HepG2 (cell line): Measurements from ENCODE around the gene ETV6. TPM values are rescaled to one million over a fixed set of nuclear protein-coding genes. Genes with fewer than 3 reads are reported as not detected.

Experiments used
- ATAC-seq: fragments of 200-7000 bp; cut with Tn5 transposase; 3 replicates; pipeline ENCODE4 v1.9.1; 2020; ENCODE audit warnings: mild to moderate bottlenecking, moderate library complexity
- BruUV-seq: library from RNA; stranded (reverse); fragments of 400-500 nt; replicated peaks from 2 replicates; lab custom pipeline; 2021; lab: Mats Ljungman, UMichigan
- CTCF ChIA-PET: fragments of 300-600 bp; formaldehyde crosslinking; extraction: SDS; loops from one replicate; lab custom pipeline; 2021; ENCODE audit warnings: low total read pairs, inconsistent platforms, low intra/inter-chr PET ratio; lab: Yijun Ruan, JAX
- POLR2A ChIA-PET: fragments of 350-600 bp; sonication (Branson Sonifier 250); formaldehyde crosslinking; loops from one replicate; lab custom pipeline; 2020; ENCODE audit warnings: antibody characterized with exemption, inconsistent platforms; lab: Yijun Ruan, JAX
- DNase-seq: peaks from one replicate; pipeline ENCODE4 v3.0.0-alpha.2; 2015; ENCODE audit warnings: low spot score
- FAIRE-seq: peaks from 3 replicates; lab custom pipeline; 2011; peaks lifted over from hg19 to GRCh38; lab: Jason Lieb, UNC
- H2AFZ ChIP-seq: one replicate; pipeline ENCODE4 v1.6.1; 2011; ENCODE audit warnings: low read length, inconsistent platforms
- H3K27ac ChIP-seq: fragments of 300-600 bp; 3 replicates; pipeline ENCODE4 v1.8.0; 2011; ENCODE audit warnings: mixed run types, mild to moderate bottlenecking, mixed read lengths, low read length, inconsistent platforms; ENCODE audit not compliant: insufficient read depth; ENCODE audit errors: extremely low read length
- H3K27me3 ChIP-seq, 2 experiments: fragments of 200-600 bp in 1 of 2; 2 replicates in 1 of 2; 3 replicates in 1 of 2; pipeline versions ENCODE4 v1.6.0 to v1.8.0; 2011; ENCODE audit warnings: low read length in 2 of 2, mild to moderate bottlenecking in 2 of 2, moderate library complexity in 2 of 2, inconsistent platforms in 1 of 2; ENCODE audit not compliant: insufficient read depth in 2 of 2, control insufficient read depth in 1 of 2
- H3K36me3 ChIP-seq, 2 experiments: fragments of 200-600 bp in 1 of 2; replicated peaks in 1 of 2; 2 replicates in 1 of 2; 3 replicates in 1 of 2; pipeline versions ENCODE4 v1.5.1 to v1.8.0; 2011; ENCODE audit warnings: low read length in 2 of 2, inconsistent platforms in 1 of 2; ENCODE audit not compliant: insufficient read depth in 2 of 2, control insufficient read depth in 1 of 2
- H3K4me1 ChIP-seq: 2 replicates; pipeline ENCODE4 v1.5.1; 2012; ENCODE audit warnings: low read length, inconsistent platforms; ENCODE audit not compliant: insufficient read depth
- H3K4me2 ChIP-seq: 2 replicates; pipeline ENCODE4 v1.6.0; 2011; ENCODE audit warnings: low read depth, low read length, inconsistent platforms
- H3K4me3 ChIP-seq, 3 experiments: fragments of 200-600 bp in 1 of 3; sonication (generic), shearing (Covaris generic) in 1 of 3; replicated peaks in 1 of 3; 2 replicates each; pipeline ENCODE4 v1.5.1; 2011 to 2016; ENCODE audit warnings: low read length in 3 of 3, inconsistent platforms in 2 of 3, low read depth in 2 of 3, mild to moderate bottlenecking in 2 of 3, control low read depth in 1 of 3, mixed read lengths in 1 of 3; ENCODE audit not compliant: insufficient read depth in 1 of 3
- H3K79me2 ChIP-seq: one replicate; pipeline ENCODE4 v1.6.1; 2011; ENCODE audit warnings: low read length, inconsistent platforms; ENCODE audit not compliant: insufficient read depth
- H3K9ac ChIP-seq: 2 replicates; pipeline ENCODE4 v1.6.0; 2011; ENCODE audit warnings: mild to moderate bottlenecking, low read depth, low read length, inconsistent platforms; ENCODE audit not compliant: insufficient read depth
- H3K9me3 ChIP-seq: 2 replicates; pipeline ENCODE4 v1.5.1; 2012; ENCODE audit warnings: mild to moderate bottlenecking, low read length
- H4K20me1 ChIP-seq: 2 replicates; pipeline ENCODE4 v1.6.0; 2011; ENCODE audit warnings: inconsistent platforms, mild to moderate bottlenecking, low read length, moderate library complexity; ENCODE audit not compliant: insufficient read depth
- ARID4A ChIP-seq: sonication (generic); formaldehyde crosslinking; IDR thresholded peaks from 2 replicates; pipeline ENCODE4 v1.5.0; 2020; ENCODE audit warnings: mild to moderate bottlenecking, missing genetic modification reagents, borderline replicate concordance
- CEBPB ChIP-seq: IDR thresholded peaks from 2 replicates; pipeline ENCODE4 v1.6.1; 2011; ENCODE audit warnings: low read depth, low read length, improper control_type of control experiment, borderline replicate concordance
- EED ChIP-seq: sonication (generic); formaldehyde crosslinking; IDR thresholded peaks from 2 replicates; pipeline ENCODE4 v1.5.0; 2020; ENCODE audit warnings: mild to moderate bottlenecking, missing genetic modification reagents
- FOXA3 ChIP-seq: IDR thresholded peaks from 2 replicates; pipeline ENCODE4 v1.6.1; 2016; ENCODE audit warnings: missing genetic modification reagents, missing compliant biosample characterization
- MED13 ChIP-seq: sonication (generic); formaldehyde crosslinking; IDR thresholded peaks from 2 replicates; pipeline ENCODE4 v1.5.0; 2020; ENCODE audit warnings: missing genetic modification reagents
- MTA1 ChIP-seq: sonication (generic); formaldehyde crosslinking; IDR thresholded peaks from 2 replicates; pipeline ENCODE4 v1.4.0; 2020; ENCODE audit warnings: missing genetic modification reagents, mild to moderate bottlenecking, borderline replicate concordance
- RBM39 ChIP-seq: fragments of 200-400 bp; formaldehyde crosslinking; IDR thresholded peaks from one replicate; pipeline ENCODE4 v1.6.1; 2018; ENCODE audit warnings: antibody characterized with exemption, mild to moderate bottlenecking, low read depth, low read length; ENCODE audit not compliant: poor library complexity, severe bottlenecking
- ZNF24 ChIP-seq: fragments of 450-650 bp; IDR thresholded peaks from 2 replicates; pipeline ENCODE4 v1.6.1; 2017; ENCODE audit warnings: antibody characterized with exemption, mild to moderate bottlenecking
- WGBS: methylation state at CpG from one replicate; pipeline ENCODE4 v1.1.6; 2017; ENCODE audit warnings: low lambda C conversion rate; 5-methylcytosine and 5-hydroxymethylcytosine counted together
- in situ Hi-C: cut with HindIII; loops from 2 replicates; pipeline ENCODE4 v1.10.0; 2017; ENCODE audit warnings: low pct_unique_long_range_greater_than_20kb; ENCODE audit not compliant: extremely low pct_ligation_motif_present
- intact Hi-C: fragments of 100-400 bp; cut with micrococcal nuclease; formaldehyde crosslinking; loops from one replicate; pipeline ENCODE4 v1.10.0; 2022; ENCODE audit not compliant: unreplicated experiment
- polyA plus RNA-seq, 8 experiments: library from polyadenylated mRNA; depleted of rRNA in 3 of 8; stranded (reverse) in 7 of 8; unstranded in 1 of 8; fragments of >200 nt; fragmentation: Illumina TruSeq in 4 of 8; extraction: Trizol in 4 of 8; gene quantifications; 2 replicates each; pipeline versions ENCODE4 v1.2.1 to v1.2.3, GENCODE V29; 2011 to 2016; ENCODE audit warnings: low read depth in 4 of 8, missing spikeins in 1 of 8, mixed read lengths in 1 of 8; ENCODE audit not compliant: insufficient read depth in 1 of 8
- total RNA-seq, 5 experiments: library from RNA; depleted of rRNA; stranded (reverse); fragments of >200 nt; fragmentation: Illumina TruSeq; extraction: Trizol; gene quantifications; 2 replicates each; pipeline ENCODE4 v1.2.3, GENCODE V29; 2016; ENCODE audit warnings: low read depth in 1 of 5

The ETV6 gene
- total and polyA plus RNA-seq, 2 of the 13 experiments (the other 11 are each of a cell fraction or from before 2014, with no cell fraction given): 2.2 to 3.0 TPM

GRCh38 chr12:11904124-11904523 is 254.7 kb downstream of the ETV6 start:
- peaks cover 0 to 8% of the 10 kb centered on the region in 2 experiments; a peak in 1 of 5 replicates for H3K27me3 ChIP-seq
- ChIA-PET POLR2A (no interaction called here), CTCF (no interaction called here)
- H3K79me2 ChIP-seq: no peaks in the 10 kb centered on the region
- H3K36me3 ChIP-seq: no peaks in the 10 kb centered on the region
- no peak for TF ChIP-seq ARID4A (CRISPR knock-in tag)
- no peak for TF ChIP-seq MED13 (CRISPR knock-in tag)
- TF ChIP-seq MTA1 (CRISPR knock-in tag): no peak
- TF ChIP-seq ZNF24: no peak
- no peak for TF ChIP-seq RBM39
- TF ChIP-seq CEBPB: peak; percentile 17; the same call in 1 of the 2 replicates
- TF ChIP-seq FOXA3 (CRISPR knock-in tag): no peak
- no peak for TF ChIP-seq EED (CRISPR knock-in tag)
- TF ChIP-seq, all 625 proteins: peak for 1
- no peak overlapping the region for H3K27ac ChIP-seq
- H3K4me3 ChIP-seq: no peak overlapping the region
- no peak overlapping the region for H3K9ac ChIP-seq
- H2AFZ ChIP-seq: no peak overlapping the region
- WGBS: 51% methylated on average over 3 of the region's 3 CpGs
- no peak for FAIRE-seq
- H3K4me2 ChIP-seq: no peak overlapping the region
- intact Hi-C loops (loop anchor here (10.0 kb wide), 1 partner anchor 131 kb away; no protein-coding TSS in a partner anchor), in situ Hi-C loops (no loop called here)
- H3K9me3 ChIP-seq: no peaks in the 10 kb centered on the region
- no peak for ATAC-seq
- H3K4me1 ChIP-seq: no peaks in the 10 kb centered on the region
- no peak for DNase-seq
- no TSS peak for BruUV-seq
- no peaks in the 10 kb centered on the region for H4K20me1 ChIP-seq
